Measurements from ENCODE around the gene SHMT1.

SHMT1 gene

DNA sequence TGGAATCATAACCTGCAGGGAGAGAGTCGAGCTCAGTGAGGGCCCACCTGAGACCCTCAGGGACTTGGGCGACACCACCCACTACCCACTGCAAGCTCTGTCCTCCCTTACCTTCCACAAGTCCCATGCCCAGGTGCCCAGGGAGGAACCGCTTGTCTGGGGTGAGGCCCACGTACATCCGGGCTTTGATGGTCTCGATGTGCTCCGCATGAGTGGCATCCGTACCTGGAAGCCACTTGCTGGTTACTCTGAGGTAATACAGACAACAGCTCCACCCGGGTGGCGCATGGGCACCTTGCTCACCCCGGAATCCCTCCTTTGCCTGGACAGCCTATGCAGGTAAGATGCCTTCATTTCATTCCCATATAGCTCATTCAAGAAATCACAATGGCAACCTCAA is 78.1 kb downstream of the SHMT1 start:
- DNase-seq, result no peak
- Histone ChIP-seq H3K36me3 (peaks cover 42% of the 10 kb centered on the region), H3K4me1 (no peaks in the 10 kb centered on the region), H3K9me3 (no peaks in the 10 kb centered on the region), H3K4me3 (ENCODE audit: low read depth, low read length) (no peak overlapping the region), H3K27me3 (no peaks in the 10 kb centered on the region)
- TF ChIP-seq, protein P1, sequence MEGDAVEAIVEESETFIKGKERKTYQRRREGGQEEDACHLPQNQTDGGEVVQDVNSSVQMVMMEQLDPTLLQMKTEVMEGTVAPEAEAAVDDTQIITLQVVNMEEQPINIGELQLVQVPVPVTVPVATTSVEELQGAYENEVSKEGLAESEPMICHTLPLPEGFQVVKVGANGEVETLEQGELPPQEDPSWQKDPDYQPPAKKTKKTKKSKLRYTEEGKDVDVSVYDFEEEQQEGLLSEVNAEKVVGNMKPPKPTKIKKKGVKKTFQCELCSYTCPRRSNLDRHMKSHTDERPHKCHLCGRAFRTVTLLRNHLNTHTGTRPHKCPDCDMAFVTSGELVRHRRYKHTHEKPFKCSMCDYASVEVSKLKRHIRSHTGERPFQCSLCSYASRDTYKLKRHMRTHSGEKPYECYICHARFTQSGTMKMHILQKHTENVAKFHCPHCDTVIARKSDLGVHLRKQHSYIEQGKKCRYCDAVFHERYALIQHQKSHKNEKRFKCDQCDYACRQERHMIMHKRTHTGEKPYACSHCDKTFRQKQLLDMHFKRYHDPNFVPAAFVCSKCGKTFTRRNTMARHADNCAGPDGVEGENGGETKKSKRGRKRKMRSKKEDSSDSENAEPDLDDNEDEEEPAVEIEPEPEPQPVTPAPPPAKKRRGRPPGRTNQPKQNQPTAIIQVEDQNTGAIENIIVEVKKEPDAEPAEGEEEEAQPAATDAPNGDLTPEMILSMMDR (IDR thresholded peaks at IDR 0.05; ENCODE audit: low read depth, low read length), result no peak

DNA sequence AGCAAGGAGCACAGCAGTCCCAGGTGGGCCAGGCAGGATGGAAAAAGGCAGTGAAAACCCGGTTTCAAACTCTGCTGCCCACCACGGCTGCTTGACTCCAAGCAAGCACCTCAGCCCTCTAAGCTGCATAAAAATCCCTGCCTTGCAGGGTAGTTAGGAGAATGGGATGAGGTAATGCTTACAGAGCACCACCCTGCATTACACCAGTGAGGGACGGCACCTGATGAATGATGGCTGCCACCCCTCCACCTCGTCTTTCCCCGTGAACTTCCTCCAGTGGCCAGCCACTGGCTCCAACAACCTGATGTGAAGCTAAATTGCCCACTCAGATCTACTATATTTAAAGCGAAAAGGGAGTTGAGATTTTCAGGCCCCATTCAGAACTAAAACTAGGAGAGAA is 81.6 kb downstream of the SHMT1 start:
- H3K36me3 ChIP-seq, result peaks cover 43% of the 10 kb centered on the region

DNA sequence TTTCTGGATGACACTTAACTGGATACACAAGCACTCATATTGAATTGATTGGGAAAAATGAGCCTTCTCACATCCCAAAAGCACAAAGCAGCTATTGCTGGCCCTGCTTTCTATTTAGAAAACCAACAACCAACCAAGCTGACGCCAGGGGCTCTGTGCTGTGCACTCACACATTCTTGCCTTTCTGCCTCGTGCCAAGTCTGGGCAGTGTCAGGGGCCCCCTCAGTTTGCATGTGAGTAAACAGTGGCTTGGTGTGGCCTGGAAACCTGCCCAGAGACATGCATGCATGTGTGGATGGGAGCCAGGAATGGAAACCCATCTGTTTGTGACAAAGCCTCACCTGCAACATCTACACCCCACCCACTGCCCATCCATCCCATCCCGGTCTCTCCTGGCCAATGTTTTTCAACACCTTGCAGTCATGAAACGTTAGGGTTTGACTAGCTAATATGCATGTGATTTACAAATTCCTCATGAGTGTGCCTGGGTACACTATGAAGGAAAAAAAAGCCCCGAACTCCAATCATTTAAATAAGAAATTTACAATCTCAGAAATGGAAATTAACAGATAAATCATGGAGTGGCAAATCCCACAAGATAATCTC is 82.5 kb downstream of the SHMT1 start:
- H3K4me1 ChIP-seq, result no peaks in the 10 kb centered on the region
- no peak for DNase-seq
- TF ChIP-seq, protein P1 (IDR thresholded peaks at IDR 0.05; ENCODE audit: low read depth, low read length), result no peak
- no peak overlapping the region for H3K4me3 ChIP-seq (ENCODE audit: low read depth, low read length)
- H3K27me3 ChIP-seq, result no peaks in the 10 kb centered on the region
- no peaks in the 10 kb centered on the region for H3K9me3 ChIP-seq
- peaks cover 50% of the 10 kb centered on the region for H3K36me3 ChIP-seq

More for the DNA sequence above, 81.6 kb downstream of the SHMT1 start:
- Histone ChIP-seq H3K9me3 (no peaks in the 10 kb centered on the region), H3K27me3 (no peaks in the 10 kb centered on the region), H3K4me1 (no peaks in the 10 kb centered on the region), H3K4me3 (ENCODE audit: low read depth, low read length) (no peak overlapping the region)
- TF ChIP-seq, protein P1 (IDR thresholded peaks at IDR 0.05; ENCODE audit: low read depth, low read length), result no peak
- no peak for DNase-seq

DNA sequence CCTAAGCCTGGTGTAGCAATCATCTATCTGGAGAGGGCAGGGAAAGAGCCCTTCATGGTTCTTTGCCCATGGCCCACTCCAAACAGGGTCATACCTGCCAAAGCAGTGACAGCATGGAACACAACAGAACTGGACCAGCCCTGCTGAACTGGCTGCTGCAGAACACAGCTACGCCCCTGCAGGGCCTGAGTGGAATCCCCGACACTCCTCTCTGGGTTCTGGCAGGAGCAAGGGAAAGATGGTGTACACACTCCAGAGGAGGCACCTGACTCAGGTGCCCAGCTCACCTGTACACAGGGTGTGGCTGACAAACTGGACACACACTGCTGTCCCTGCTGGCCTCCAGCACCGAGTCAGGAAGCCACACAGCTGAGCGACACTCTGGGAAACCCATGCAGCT is 83.1 kb downstream of the SHMT1 start:
- Histone ChIP-seq H3K4me3 (ENCODE audit: low read depth, low read length) (no peak overlapping the region), H3K4me1 (no peaks in the 10 kb centered on the region), H3K27me3 (no peaks in the 10 kb centered on the region), H3K36me3 (peaks cover 49% of the 10 kb centered on the region), H3K9me3 (no peaks in the 10 kb centered on the region)
- no peak for DNase-seq
- TF ChIP-seq, protein P1 (IDR thresholded peaks at IDR 0.05; ENCODE audit: low read depth, low read length), result no peak

DNA sequence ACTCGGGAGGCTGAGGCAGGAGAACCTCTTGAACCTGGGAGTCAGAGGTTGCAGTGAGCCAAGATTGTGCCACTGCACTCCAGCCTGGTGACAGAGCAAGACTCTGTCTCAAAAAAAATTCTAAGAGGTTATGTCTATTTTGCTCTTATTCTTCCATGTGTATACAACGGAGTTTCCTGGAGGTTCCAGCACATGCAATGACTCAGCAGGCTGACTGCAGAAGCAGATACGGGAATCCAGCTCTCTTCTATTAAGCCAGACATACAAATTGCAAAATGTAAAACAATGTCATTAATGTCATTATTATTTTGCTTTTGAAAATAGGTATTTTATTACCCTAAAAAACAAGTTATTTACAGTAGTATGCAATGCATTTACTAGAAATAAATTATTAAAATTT is 84.5 kb downstream of the SHMT1 start:
- Histone ChIP-seq H3K36me3 (peaks cover 49% of the 10 kb centered on the region), H3K4me3 (ENCODE audit: low read depth, low read length) (no peak overlapping the region), H3K4me1 (no peaks in the 10 kb centered on the region), H3K9me3 (no peaks in the 10 kb centered on the region), H3K27me3 (no peaks in the 10 kb centered on the region)
- TF ChIP-seq, protein P1 (IDR thresholded peaks at IDR 0.05; ENCODE audit: low read depth, low read length), result no peak
- no peak for DNase-seq

Data from BE2C (cell line).